ENCODE results near the gene TTLL8. TPM values are rescaled to one million over a fixed set of nuclear protein-coding genes. Genes with fewer than 3 reads are reported as not detected.

TTLL8 gene
- total RNA-seq, 1 experiment from 2014 or later: not detected

DNA sequence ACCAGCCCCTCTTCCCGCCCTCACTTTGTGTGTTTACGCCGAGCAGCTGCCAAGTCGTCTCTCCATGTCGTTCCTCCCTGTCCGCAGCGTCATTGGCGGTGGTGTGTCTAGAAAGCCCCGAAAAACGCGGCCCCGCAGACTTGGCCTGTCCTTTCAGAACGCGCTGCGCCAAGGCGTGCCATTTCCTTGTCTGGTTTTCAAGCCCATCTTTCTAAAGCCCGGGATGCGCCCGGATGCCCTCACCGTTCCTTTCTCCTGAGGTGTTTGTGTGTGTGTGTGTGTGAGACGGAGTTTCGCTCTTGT, 32.3 kb upstream of the TTLL8 start:
- POLR2A ChIA-PET (ENCODE audit: unreplicated experiment): no interaction called here
- Histone ChIP-seq H3K36me3 (ENCODE audit: low read depth, low read length) (no peaks in the 10 kb centered on the region), H3K27ac (ENCODE audit: low read length) (no peak overlapping the region), H3K9me3 (ENCODE audit: low read length) (no peaks in the 10 kb centered on the region), H2AFZ (ENCODE audit: low read length) (no peak overlapping the region), H3K4me3 (ENCODE audit: low read length) (no peak overlapping the region), H4K20me1 (ENCODE audit: low read length) (no peaks in the 10 kb centered on the region), H3K9ac (ENCODE audit: low read length) (no peak overlapping the region), H3F3A (ENCODE audit: low read length, unreplicated experiment) (no peaks in the 10 kb centered on the region), H3K79me2 (ENCODE audit: low read length) (no peaks in the 10 kb centered on the region), H3K4me1 (ENCODE audit: insufficient read depth, low read length) (no peaks in the 10 kb centered on the region), H3K27me3 (ENCODE audit: low read length) (no peaks in the 10 kb centered on the region), H3K4me2 (ENCODE audit: low read length) (no peak overlapping the region), H3K9me2 (replicated peaks; ENCODE audit: low read length) (no peaks in the 10 kb centered on the region)
- no peak for ATAC-seq
- CTCF ChIA-PET: no interaction called here
- intact Hi-C loops (cut with micrococcal nuclease): no loop called here
- TF ChIP-seq, protein P1, sequence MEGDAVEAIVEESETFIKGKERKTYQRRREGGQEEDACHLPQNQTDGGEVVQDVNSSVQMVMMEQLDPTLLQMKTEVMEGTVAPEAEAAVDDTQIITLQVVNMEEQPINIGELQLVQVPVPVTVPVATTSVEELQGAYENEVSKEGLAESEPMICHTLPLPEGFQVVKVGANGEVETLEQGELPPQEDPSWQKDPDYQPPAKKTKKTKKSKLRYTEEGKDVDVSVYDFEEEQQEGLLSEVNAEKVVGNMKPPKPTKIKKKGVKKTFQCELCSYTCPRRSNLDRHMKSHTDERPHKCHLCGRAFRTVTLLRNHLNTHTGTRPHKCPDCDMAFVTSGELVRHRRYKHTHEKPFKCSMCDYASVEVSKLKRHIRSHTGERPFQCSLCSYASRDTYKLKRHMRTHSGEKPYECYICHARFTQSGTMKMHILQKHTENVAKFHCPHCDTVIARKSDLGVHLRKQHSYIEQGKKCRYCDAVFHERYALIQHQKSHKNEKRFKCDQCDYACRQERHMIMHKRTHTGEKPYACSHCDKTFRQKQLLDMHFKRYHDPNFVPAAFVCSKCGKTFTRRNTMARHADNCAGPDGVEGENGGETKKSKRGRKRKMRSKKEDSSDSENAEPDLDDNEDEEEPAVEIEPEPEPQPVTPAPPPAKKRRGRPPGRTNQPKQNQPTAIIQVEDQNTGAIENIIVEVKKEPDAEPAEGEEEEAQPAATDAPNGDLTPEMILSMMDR (conservative IDR thresholded peaks at IDR 0.05; ENCODE audit: low read depth, low read length): no peak
- TF ChIP-seq EZH2 (IDR thresholded peaks at IDR 0.05; ENCODE audit: low read length, unreplicated experiment) (no peak), EZH2phosphoT487 (IDR thresholded peaks at IDR 0.05; ENCODE audit: borderline replicate concordance, low read length) (no peak)
- BruUV-seq (replicated peaks): no TSS peak
- DNase-seq: no peak

DNA sequence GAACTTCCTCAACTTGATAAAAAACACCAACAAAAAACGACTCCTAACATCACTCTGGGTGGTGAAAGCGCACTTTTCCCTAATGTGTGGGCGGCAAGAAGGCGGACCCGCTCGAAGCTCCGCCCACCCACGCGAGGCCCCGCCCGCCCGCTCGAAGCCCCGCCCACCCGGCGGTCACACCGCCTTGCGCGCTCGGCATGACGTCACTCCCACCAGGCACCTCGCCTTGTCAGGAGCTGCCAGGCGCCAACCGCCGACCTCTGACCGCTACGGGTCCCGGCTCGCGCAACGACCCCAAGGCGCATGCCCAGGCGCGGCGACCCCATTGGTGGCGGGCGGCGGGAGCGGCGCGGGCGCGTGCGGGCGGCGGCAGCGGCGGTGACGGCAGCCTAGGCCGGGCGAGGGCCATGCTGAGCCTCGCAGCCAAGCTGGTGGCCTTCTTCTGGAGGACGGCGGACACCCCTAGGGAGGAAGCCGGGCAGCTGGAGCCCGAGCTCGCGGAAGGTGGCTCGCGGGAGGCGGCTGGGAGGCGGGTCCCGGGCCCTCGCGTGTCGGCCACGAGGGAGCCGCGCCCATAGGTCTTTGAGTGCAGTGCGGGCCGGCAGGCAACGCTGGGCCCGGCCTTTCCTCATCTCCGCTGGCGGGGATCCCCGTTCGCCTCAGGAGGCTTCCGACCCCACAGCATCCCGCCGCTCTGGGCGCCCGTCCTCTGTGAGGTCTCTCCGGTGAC, 31.7 kb upstream of the TTLL8 start, which contains the start of gene MOV10L1:
MOV10L1 (plus strand) TSS at position 325 of the 730 bp plus-strand sequence; CDS start at position 408, 83 bp downstream.
- H3K27ac ChIP-seq (ENCODE audit: low read length): no peak within 1 kb of the TSS
- intact Hi-C loops (cut with micrococcal nuclease): no loop called here
- H3K9me2 ChIP-seq (replicated peaks; ENCODE audit: low read length): no peaks in the 10 kb centered on the region
- no peaks in the 10 kb centered on the region for H3K4me1 ChIP-seq (ENCODE audit: insufficient read depth, low read length)
- no peaks in the 10 kb centered on the region for H4K20me1 ChIP-seq (ENCODE audit: low read length)
- H3K79me2 ChIP-seq (ENCODE audit: low read length): no peaks in the 10 kb centered on the region
- no peak for TF ChIP-seq EZH2phosphoT487 (IDR thresholded peaks at IDR 0.05; ENCODE audit: borderline replicate concordance, low read length)
- TF ChIP-seq EZH2 (IDR thresholded peaks at IDR 0.05; ENCODE audit: low read length, unreplicated experiment): no peak
- TF ChIP-seq, protein P1 (conservative IDR thresholded peaks at IDR 0.05; ENCODE audit: low read depth, low read length): no peak
- no peaks in the 10 kb centered on the region for H3K36me3 ChIP-seq (ENCODE audit: low read depth, low read length)
- no TSS peak for BruUV-seq (replicated peaks)
- no peak within 1 kb of the TSS for H3K9ac ChIP-seq (ENCODE audit: low read length)
- no peaks in the 10 kb centered on the region for H3K27me3 ChIP-seq (ENCODE audit: low read length)
- no peak within 1 kb of the TSS for H3K4me2 ChIP-seq (ENCODE audit: low read length)
- no peaks in the 10 kb centered on the region for H3F3A ChIP-seq (ENCODE audit: low read length, unreplicated experiment)
- POLR2A ChIA-PET (ENCODE audit: unreplicated experiment): interaction anchor here (0.6 kb wide), 1 partner anchor 26 kb away, joined by 14 read pairs; no protein-coding TSS in a partner anchor
- no peak within 1 kb of the TSS for H2AFZ ChIP-seq (ENCODE audit: low read length)
- no peaks in the 10 kb centered on the region for H3K9me3 ChIP-seq (ENCODE audit: low read length)
- ATAC-seq: no peak
- no peak for DNase-seq
- CTCF ChIA-PET: no interaction called here
- H3K4me3 ChIP-seq (ENCODE audit: low read length): no peak within 1 kb of the TSS

DNA sequence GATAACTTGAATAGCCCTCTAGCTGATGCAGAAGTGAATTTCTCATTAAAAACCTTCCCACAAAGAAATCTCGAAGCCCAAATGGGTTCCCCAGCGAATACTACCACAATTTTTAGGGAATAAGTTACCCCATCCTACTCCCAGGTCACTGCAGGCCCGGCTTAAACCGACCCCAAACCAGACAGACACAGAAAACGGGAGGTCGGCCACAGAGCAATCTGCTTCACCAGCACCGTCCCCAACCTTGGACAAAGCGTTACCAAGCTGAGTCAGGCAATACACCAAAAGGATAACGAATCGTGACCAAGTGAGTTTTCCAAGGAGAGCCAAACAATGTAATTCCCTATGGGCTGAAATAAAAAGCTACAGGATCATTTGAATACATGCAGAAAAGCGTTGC, 31.1 kb upstream of the TTLL8 start:
- POLR2A ChIA-PET (ENCODE audit: unreplicated experiment): interaction anchor here (0.6 kb wide), 1 partner anchor 27 kb away, joined by 14 read pairs; no protein-coding TSS in a partner anchor
- H3K9me3 ChIP-seq (ENCODE audit: low read length): no peaks in the 10 kb centered on the region
- no peak overlapping the region for H3K4me2 ChIP-seq (ENCODE audit: low read length)
- CTCF ChIA-PET: no interaction called here
- DNase-seq: no peak
- no peaks in the 10 kb centered on the region for H3K4me1 ChIP-seq (ENCODE audit: insufficient read depth, low read length)
- no peak overlapping the region for H3K27ac ChIP-seq (ENCODE audit: low read length)
- no peaks in the 10 kb centered on the region for H3K27me3 ChIP-seq (ENCODE audit: low read length)
- H3K79me2 ChIP-seq (ENCODE audit: low read length): no peaks in the 10 kb centered on the region
- BruUV-seq (replicated peaks): no TSS peak
- H3K36me3 ChIP-seq (ENCODE audit: low read depth, low read length): no peaks in the 10 kb centered on the region
- H2AFZ ChIP-seq (ENCODE audit: low read length): no peak overlapping the region
- H4K20me1 ChIP-seq (ENCODE audit: low read length): no peaks in the 10 kb centered on the region
- ATAC-seq: no peak
- TF ChIP-seq, protein P1 (conservative IDR thresholded peaks at IDR 0.05; ENCODE audit: low read depth, low read length): no peak
- no peak for TF ChIP-seq EZH2phosphoT487 (IDR thresholded peaks at IDR 0.05; ENCODE audit: borderline replicate concordance, low read length)
- no peak for TF ChIP-seq EZH2 (IDR thresholded peaks at IDR 0.05; ENCODE audit: low read length, unreplicated experiment)
- H3K9me2 ChIP-seq (replicated peaks; ENCODE audit: low read length): no peaks in the 10 kb centered on the region
- no peak overlapping the region for H3K9ac ChIP-seq (ENCODE audit: low read length)
- H3K4me3 ChIP-seq (ENCODE audit: low read length): no peak overlapping the region
- no peaks in the 10 kb centered on the region for H3F3A ChIP-seq (ENCODE audit: low read length, unreplicated experiment)
- intact Hi-C loops (cut with micrococcal nuclease): no loop called here

All from PC-3 (cell line).